Anterior cingulate cortex (tissue), 58 donors: ENCODE data around the gene KIFC3.
"Not testable (repeated sequence)": the region's sequence is repeated elsewhere in the genome, so short reads cannot be mapped to it uniquely, and the experiment has no call there.

Experiments used
- DNase-seq, 58 donors: peaks; one replicate each; lab custom pipeline; 2025; lab: John Stamatoyannopoulos, UW

KIFC3 gene

DNA sequence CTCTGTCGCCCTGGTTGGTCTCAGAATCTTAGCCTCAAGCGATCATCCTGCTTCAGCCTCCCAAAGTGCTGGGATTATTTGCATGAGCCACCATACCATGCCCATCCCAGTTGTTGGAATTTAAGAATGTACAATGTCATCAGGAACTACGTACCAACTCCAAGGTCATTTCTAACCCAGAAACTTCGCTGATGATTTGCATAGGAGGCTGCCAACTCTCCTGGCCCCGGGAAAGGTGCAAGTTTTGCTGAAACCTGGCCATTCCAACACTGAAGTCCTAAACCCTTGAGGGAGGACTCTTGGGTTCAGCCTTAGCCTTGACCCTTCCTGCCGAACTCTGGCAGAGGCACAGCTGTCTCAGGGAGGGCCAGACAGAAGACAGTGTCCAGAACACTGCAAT is 2.9 kb upstream of the KIFC3 start:
- no peak for DNase-seq

DNA sequence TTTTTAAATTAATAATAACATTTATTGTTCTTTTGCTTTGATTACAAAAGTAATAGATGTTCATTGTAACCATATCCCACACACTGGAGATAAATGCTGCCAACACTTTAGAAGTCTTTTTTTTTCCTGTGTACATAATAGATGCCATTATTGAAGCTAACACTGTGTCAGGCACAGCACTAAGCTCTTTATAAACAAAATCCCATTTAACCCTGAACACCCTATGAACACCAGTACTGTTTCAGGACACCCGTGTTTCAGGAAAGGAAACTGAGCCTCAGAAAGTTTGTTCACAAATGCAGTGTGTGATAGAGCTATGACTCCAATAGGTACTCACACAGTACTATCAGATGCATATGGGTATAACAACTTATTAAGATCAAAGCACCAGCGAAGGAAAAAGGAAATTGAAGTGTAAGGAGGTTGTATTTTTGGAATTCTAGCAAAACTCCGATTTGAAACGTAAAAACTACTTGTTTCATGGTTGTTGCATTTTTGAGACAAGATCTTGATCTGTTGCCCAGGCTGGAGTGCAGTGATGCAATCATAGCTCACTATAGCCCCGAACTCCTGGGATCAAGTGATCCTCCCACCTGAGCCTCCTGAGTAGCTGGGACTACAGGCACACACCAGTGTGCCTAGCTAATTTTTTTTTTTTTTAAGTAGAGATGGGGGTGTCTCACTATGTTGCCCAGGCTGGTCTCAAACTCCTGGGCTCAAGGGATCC is 2.0 kb upstream of the KIFC3 start:
- no peak for DNase-seq

DNA sequence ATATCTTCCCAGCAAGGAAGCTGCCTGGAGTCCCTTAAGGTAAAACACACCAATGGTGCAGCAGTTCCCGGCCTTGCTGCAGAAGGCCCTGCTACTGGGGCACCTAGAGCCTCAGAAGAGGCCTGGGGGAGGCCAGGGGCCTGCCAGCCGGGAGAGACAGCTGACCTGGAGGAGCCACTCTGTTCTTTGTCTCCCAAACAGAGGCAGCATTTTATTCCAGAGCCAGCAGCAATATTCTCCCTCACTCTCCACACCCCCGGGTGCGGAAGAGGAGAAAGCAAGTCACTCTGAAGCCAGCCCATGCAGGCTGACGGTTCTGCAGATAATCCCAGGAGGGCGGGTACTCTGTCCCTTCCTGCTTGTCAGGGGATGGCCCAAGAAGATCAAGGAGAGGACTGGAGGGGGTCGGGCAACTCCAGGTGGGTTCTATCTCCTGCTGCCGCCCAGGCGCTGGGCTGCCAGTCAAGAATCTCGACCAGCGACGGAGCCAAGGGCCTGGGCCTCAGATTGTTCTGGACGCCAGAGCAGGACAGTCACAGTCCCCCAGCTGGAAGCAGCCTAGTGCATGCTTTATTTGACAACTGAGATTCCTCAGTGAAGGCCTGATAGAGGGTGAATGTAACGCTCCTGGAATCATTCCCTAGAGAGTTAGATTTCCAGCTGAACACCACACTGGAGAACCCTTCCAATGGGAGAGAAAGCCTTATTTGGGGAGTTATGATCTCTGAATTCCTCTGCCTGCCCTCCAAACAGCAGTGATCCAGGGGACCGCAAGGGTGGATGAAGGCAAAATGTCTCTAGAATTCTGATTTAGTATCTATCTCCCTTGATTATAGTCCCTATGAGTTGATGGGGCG is 1.1 kb upstream of the KIFC3 start:
- DNase-seq, result peak in 53 of 58 donors; percentile 27 to 87 (median 70)

DNA sequence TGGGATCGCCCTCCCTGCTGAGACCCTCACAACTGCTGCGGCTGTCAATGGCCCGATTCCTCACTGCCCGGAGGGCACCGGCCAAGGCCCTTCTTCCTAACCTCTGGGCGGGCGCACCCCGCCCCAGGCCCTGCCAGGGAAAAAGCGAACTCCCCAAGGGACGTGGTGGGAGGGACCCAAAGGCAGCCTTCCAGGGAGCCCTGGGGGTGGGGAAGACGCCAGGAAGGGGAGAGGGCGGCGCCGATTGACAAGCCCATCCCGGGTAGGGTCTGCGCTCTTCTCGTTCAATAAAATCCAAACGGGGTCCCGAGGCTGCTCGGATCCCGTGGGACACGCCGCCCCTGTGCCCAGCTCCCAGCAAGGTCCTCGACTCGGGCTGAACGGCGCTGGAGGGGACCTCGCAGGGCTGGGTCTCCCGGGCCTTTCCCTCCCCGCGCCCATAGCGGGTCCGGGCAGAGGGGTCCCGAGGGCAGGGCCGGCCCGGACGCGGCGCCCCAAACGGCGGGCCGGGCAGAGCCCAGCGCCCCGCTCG is 416 bp downstream of the KIFC3 start:
- peak in 11 of 58 donors; percentile 14 to 64 (median 50) for DNase-seq

DNA sequence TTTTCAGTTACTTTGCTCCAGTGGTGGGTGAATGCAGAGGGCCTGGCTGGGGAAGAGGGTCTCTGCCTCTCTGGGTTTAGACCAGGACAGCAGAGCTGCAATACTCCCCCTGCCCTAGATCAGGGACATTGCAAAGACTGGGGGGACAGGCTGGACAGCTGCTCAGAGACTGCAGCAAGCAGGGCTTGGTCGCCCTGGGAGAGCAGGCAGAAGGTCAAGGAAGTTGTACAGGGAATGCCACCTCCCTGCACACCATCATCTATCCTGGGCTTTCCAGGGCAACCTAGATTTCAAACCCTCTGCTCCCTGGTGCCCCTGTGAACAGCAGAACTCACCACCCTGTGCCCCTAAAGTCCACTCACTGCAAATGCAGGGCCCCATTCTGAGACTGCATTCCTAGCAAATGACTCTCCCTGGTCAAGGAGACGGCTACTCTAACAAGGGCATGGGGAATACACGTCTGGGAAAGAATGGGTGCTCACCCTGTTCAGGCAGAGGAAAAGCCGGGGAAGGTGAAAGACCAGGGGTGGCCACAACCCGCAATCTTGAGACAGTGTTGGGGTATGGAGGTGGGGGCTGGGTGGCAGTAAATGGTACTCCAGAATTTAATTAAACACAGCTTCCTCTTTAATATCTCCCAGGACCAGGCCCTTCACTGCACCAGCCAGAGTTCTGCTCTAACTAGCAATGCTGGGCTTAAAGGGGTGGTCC is 1.0 kb downstream of the KIFC3 start:
- DNase-seq, result no peak

DNA sequence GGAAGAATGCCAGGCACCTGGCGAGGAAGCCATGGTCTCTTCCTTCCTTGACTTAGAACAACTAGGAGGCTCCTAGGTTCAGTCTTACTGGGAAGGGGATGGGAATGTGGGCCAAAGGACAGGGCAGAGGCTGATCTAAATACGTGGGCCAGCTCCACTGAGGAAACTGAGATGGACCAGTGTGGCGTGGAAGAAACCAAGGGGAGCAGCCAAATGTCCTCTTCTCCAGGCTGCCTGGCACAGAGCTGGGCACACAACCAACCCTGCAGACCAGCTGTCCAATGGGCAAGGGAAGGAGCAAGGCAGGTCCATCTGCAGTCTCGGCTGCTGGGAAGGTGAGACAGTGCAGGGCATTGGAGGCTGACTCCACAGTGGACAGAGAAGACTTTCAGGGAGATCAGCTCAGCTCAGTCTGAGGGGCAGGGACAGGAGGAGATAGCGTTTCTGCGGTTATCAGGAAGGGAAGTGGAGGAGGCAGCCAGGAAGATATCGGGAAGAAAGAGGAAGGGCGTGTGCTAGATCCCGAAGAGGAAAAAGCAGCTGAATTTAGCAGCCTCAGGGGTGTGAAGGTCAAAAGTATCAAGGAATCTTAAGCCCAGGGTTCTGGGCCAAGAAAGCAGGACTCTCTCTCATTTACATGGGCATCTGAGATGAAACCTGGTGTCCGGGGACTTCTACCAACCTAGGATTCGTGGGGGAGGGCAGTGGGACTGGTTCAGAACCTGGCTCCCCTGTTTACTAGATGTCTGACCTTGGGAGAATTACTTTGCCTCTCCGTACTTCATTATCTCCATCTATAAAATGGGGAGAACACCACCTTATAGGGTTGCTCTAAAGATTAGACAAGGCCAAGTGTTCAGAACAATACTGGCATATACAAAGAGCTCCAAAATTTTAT is 1.8 kb downstream of the KIFC3 start:
- peak in 1 of 58 donors; percentile 11 for DNase-seq

DNA sequence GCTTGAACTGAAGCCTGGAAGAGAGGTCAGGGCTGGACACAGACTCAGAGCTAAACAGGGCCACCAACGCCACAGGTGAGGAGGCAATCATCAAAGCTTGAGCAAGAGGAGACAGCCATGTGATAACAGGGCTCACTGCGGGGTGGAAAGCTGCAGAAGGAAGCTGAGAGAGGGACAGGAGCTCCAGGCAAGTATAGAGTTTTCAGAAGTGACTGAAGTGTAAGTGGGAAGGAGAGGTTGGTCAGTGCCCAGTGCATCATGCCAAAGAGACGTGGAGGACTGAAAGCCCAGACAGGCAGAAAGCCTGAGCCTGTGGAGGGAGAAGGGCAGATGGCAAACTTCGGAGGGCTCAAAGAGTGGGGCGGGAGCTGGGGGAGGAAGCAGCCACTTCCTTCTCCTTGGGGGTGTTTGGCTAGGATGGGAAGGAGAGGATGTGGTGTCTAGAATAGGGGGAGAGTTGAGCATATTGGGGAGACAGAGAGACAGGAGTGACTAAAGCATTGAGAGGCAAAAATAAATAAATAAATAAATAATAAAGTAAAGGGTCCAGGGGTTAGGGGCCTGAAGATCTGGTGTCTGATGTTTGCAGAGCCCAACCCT is 2.6 kb downstream of the KIFC3 start:
- peak in 2 of 58 donors; percentile 31 to 39 for DNase-seq

DNA sequence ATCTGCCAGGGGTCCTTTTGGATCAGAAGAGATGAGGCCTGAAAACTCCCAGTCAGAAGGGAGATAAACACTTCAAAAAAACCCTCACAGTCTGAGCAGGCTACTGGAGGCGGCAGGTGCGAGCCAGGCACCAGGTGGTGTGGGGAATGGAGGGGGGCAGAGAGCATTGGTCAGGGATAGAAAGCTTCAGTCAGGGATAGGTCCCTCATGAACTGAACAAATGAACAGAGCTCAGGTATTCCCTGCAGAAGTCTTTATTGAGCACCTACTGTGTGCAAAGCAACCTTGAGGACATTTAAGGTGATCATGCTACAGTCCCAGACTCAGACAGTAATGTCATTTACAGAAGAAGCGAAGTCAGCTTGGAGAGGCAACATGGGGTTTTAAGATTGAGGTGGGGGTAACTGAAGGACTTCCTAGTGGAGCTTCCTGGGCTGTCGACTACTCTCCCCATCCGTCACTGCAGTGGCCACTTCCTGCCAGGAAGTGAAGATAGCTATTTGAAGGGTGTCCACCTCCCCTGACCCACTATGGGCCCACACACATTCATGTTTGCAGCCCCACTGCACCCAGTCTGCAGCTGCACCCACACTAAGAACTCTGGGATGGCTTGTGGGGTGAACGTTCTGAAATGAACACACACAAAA is 3.2 kb downstream of the KIFC3 start:
- no peak for DNase-seq

DNA sequence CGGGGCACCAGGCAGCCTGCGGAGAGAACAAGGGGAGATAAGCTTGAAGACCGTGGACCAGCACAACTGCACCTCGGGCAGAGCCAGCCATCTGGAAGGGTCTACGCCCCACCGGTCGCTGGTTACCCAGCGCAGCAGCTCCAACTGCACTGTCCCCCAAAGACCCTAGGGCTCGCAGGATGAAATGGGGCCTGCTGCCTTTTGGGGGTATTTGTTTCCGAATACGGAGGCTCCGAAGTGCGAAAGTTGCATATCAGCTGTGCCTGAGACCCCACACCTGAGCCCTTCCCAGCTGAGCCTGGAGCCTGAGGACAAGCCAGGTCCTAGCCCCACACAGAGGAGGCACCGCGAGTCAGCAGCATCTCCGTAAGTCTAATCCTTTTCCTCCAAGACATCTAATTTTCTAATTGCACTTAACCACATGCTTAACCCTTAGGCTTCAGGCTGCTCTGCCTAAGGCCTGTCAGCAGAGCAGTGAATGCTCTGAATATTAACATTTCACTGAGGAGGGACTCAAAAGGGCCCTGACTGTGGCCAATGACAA is 4.0 kb downstream of the KIFC3 start:
- no peak for DNase-seq

DNA sequence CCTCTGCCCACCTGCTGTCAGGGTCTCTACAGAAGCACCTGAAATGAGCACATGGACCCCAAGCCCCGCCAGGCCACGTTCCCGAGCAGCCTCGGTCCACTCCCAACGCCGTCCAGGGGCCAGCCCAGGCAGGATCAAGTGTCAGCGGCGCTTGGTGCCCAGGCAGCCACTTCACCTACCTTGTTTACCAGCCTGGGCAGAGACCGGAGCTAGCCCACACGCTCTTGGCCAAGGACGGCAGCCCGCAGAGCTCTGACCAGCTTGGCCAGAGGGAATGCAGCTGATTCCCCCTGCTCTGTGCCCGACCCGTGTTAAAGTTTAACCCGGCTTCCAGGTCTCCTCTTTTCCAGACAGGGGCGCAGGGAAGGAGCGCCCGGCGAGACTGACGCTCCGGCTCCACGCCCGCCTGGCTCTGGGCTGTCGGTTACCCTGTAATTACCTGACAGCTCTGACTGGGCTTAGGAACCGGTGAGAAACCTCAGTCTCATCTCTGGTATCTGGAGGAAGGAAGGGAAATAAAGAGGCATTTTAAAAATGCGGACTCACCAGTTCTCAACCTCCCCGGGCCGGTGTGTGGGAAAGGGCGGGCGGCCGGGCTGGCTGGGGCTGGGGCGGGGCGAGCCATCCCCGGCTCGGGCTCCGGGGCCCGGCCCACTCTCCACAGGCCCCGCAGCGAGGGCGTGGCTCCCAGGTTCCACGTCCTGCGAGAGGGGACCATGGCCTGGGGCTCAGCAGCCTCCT is 4.6 kb downstream of the KIFC3 start:
- no peak for DNase-seq

DNA sequence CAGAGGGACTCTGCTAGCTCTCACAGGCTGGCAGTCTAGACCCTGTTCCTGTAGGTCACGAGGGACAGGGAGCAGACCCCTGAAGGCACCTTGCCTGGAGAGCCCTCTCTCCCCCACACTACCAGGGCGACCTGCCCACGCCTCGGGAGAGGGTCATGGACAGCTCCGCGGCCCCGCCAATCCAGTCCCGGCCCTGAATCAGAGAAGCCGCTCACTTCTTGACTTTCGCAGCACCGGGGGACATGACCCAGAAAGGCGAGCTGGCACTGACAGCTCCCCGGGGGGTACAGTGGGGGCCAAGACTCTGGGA is 5.1 kb downstream of the KIFC3 start:
- no peak for DNase-seq

DNA sequence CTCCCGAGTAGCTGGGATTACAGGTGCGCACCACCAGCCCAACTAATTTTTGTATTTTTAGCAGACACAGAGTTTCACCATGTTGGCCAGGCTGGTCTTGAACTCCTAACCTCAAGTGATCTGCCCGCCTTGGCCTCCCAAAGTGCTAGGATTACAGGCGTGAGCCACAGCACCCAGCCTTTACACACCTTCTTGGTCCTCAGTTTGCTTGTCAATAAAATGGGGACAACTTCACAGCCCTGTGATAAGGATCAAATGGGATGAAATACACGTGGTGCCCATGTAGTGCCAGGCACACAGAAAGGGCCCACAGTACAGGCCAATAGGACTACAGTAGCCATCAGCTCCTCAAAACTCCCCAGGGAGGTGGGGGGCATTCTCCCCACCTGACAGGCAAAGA is 6.3 kb downstream of the KIFC3 start:
- DNase-seq, result not testable (repeated sequence)

DNA sequence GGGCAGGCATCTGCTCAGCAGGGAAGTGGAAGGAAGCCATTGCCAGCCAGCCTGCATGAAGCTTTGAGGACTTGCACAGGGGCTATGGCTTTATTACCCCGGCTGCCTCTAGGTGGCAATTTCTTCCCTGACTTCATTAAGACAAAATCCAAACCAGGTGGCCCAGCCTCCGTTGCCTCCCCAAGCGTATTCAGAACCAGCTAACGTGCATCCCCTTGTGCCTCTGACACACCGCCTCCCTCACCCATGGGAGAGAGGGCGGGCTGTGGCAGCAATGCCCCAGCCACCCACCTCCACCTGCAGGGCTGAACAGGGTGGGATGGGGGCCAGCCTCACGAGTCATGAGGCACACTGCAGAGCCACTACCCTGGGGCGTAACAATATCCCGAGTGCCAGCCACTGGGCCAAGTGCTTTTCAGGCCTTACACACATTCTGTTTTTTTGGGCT is 6.8 kb downstream of the KIFC3 start:
- DNase-seq, result peak in 8 of 58 donors; percentile 22 to 56 (median 36)

DNA sequence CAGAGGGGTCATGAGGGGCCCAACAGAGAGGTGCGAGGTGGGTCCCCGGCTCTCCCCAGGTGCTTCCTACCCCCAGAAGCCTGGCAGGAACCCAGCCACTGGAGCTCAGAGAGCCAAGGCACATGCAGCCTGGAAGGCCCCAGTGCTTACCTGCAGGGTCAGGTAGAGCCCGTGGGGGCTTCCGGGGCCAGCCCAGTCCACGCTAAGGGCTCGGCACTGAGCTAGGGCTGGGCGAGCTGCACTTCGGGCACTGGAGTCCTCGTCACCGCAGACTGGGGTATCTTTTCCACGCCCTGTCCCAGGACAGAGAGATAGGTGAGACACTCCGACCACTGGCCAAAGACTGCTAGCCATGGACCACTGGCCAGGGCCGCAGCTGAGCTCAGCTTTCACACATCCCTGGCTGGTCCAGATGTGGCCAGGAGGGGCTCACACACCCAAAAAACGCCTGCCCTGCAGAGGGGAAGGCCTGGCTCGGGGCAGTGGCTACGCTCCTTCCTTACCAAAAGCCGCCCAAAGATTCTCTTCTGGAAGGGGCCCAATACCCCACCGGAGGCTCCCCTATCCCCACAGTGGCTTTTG is 7.4 kb downstream of the KIFC3 start:
- DNase-seq, result no peak

DNA sequence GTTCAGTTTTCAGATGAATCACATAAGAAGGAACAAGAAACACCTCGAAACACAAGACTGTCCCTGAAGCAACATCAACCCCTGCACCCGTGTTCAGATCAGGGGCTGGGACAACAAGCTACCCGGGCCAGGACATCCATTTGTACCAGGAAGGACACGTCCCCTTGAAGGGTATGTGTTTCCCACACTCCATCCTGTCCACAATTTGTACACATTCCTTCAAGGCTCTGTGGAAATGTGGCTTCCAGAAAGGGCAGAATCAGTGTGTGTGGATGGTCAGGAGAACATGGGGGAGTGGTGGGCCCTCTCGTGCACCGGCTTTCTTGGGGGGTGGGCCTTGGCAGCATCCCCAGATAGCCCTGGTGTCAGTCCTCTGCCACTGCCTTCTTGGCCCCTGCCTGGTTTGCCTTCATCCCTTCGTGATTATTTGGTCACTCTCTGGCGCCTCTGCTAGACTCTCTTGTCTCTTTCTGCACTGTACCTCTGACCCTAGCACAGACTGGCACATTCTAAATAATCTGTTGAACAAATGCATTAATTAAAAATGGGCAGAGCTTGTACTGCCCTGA is 10.3 kb downstream of the KIFC3 start:
- DNase-seq, result no peak

DNA sequence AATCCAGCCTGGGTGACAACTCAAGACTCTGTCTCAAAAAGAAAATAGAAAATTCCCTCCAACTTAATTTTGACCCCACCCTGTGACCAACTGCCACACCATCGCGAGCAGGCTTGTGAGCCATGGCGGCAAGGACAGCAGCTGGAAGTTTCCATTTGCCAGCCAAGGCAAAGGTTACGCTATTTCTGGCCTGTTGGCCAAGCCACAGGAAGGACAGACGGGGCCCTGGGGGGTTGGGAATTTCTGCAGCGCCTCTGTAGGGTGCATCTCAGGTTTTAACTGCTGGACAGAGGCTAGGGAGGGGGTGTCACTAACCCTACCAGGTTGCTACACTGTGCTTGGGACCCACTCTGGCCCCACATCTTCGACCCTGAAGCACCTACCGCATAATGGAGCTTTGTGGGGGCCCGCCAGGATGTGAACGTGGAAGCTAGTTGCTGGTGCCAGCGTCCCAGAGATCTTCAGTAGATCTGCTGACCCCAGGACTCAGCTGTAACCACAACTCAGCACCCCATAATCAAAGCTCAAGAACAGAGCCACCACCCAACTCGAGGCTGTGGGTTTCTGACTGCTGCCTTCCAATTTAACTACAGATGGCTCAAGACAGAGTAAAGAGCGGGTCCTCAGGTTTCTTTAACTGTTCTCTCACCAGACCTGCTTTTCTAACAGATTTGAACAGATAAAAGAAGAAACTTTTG is 10.9 kb downstream of the KIFC3 start:
- no peak for DNase-seq

DNA sequence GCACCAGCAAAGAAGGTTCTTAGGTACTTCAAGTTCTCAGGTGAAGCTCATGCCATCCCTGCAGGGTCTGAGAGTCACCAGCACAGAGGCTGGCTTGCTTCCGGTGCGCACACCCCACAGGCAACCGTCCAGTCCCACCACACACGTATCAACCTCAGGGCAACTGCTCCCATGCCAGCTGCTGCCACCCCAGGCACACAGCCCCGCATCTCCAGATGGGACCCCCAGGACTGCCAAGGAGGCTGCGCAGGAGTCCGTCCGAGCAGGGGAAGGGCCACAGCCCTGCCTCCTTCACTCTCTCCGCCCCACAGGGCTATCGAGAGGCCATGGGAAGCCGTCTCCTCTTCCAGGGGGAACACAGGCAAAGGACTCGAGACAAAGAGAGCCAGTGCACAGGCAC is 13.3 kb downstream of the KIFC3 start:
- no peak for DNase-seq
